ENCODE results near the gene PAK3. TPM values are rescaled to one million over a fixed set of nuclear protein-coding genes. Genes with fewer than 3 reads are reported as not detected.

PAK3 gene
- total RNA-seq, 1 experiment from 2014 or later: not detected

DNA sequence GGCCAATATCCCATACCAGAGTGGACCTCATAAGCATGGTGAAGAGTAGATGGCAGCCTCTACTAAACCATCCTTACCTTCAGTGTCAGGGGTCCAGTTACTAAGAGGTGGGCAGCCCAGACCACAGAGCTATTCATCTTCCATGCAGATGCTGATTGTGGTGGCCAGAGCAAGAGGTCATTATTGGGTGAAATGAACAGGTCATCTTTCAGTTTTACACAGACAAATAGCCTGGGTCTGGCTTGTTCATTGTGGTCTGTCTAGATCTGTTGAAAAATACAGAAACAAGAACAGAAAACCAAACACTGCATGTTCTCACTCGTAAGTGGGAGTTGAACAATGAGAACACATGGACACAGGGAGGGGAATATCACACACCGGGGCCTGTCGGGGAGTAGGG, 71.3 kb downstream of the PAK3 start:
- ChIA-PET POLR2A (no interaction called here), CTCF (interaction anchor here (0.5 kb wide), 1 partner anchor 280 kb away, joined by 3 read pairs; no protein-coding TSS in a partner anchor), RAD21 (ENCODE audit: low non-redundant PET in 1 of 2, low total read pairs in 2 of 2, uncharacterized antibody in 2 of 2, unreplicated experiment in 2 of 2) (no interaction called here)
- ATAC-seq: no peak
- intact Hi-C loops (cut with micrococcal nuclease): loop anchor here (5.0 kb wide), 1 partner anchor 75 kb away; no protein-coding TSS in a partner anchor
- Histone ChIP-seq H3K27me3 (ENCODE audit: insufficient read depth, low read length) (no peaks in the 10 kb centered on the region), H3K79me2 (ENCODE audit: insufficient read depth, low read length) (no peaks in the 10 kb centered on the region), H3K9ac (ENCODE audit: low read length) (no peak overlapping the region), H4K20me1 (ENCODE audit: insufficient read depth) (no peaks in the 10 kb centered on the region), H3K9me3 (ENCODE audit: control insufficient read depth in 1 of 2, insufficient read depth in 1 of 2, low read depth in 1 of 2, low read length in 2 of 2) (no peaks in the 10 kb centered on the region), H3K36me3 (ENCODE audit: control insufficient read depth in 1 of 2, insufficient read depth in 2 of 2, low read length in 2 of 2) (no peaks in the 10 kb centered on the region), H3K9me2 (ENCODE audit: insufficient read depth) (no peaks in the 10 kb centered on the region), H3K27ac (ENCODE audit: low read depth, low read length) (no peak overlapping the region), H3K4me2 (ENCODE audit: low read length) (no peak overlapping the region), H3K4me3 (replicated peaks in 1 of 2; ENCODE audit: low read depth in 1 of 2, low read length in 2 of 2) (no peak overlapping the region), H3K4me1 (ENCODE audit: control insufficient read depth in 1 of 2, insufficient read depth in 2 of 2, low read length in 2 of 2) (no peaks in the 10 kb centered on the region), H2AFZ (ENCODE audit: low read depth, low read length, poor library complexity, severe bottlenecking) (no peak overlapping the region)
- TF ChIP-seq TCF7L2 (IDR thresholded peaks at IDR 0.05; ENCODE audit: borderline replicate concordance, extremely low read depth, insufficient read depth, insufficient read length): no peak
- TF ChIP-seq EGR1 (IDR thresholded peaks at IDR 0.05; ENCODE audit: low read depth): no peak
- no peak for TF ChIP-seq SIN3A (IDR thresholded peaks at IDR 0.05; ENCODE audit: low read depth)
- TF ChIP-seq FOSL1 (IDR thresholded peaks at IDR 0.05; ENCODE audit: low read depth): no peak
- TF ChIP-seq CBX3 (IDR thresholded peaks at IDR 0.05; ENCODE audit: low read depth): no peak
- TF ChIP-seq, protein P1, sequence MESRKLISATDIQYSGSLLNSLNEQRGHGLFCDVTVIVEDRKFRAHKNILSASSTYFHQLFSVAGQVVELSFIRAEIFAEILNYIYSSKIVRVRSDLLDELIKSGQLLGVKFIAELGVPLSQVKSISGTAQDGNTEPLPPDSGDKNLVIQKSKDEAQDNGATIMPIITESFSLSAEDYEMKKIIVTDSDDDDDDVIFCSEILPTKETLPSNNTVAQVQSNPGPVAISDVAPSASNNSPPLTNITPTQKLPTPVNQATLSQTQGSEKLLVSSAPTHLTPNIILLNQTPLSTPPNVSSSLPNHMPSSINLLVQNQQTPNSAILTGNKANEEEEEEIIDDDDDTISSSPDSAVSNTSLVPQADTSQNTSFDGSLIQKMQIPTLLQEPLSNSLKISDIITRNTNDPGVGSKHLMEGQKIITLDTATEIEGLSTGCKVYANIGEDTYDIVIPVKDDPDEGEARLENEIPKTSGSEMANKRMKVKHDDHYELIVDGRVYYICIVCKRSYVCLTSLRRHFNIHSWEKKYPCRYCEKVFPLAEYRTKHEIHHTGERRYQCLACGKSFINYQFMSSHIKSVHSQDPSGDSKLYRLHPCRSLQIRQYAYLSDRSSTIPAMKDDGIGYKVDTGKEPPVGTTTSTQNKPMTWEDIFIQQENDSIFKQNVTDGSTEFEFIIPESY (IDR thresholded peaks at IDR 0.05; ENCODE audit: extremely low read depth, insufficient replicate concordance, low read length): no peak
- no peak for TF ChIP-seq POLR2A (IDR thresholded peaks at IDR 0.05; ENCODE audit: borderline replicate concordance, extremely low read depth, insufficient read depth, insufficient read length)
- TF ChIP-seq ZFX (IDR thresholded peaks at IDR 0.05): no peak
- no peak for TF ChIP-seq SP1 (IDR thresholded peaks at IDR 0.05; ENCODE audit: low read depth)
- no TSS peak for BruUV-seq (replicated peaks)
- no peak for DNase-seq (ENCODE audit: low read depth, low spot score)

DNA sequence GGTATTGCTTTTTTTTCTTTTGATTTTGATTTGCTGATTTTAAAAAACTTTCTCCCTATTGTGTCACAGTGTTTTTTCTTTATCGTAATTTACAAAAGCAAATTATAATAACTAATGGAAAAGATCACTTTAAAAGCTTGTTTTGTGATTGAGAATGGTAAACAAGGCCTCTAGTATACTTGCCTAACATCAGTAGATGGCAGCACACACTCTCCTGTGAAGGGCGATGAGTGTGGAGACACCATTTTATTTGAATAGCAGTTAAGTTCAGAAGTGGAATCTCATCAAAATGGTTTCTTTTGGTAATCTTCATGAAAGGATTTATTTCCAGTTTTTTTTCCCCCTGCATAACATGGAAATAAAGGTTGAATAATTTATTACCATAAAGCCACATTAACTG, 72.3 kb downstream of the PAK3 start:
- Histone ChIP-seq H3K27ac (ENCODE audit: low read depth, low read length) (no peak overlapping the region), H3K4me3 (replicated peaks in 1 of 2; ENCODE audit: low read depth in 1 of 2, low read length in 2 of 2) (no peak overlapping the region), H2AFZ (ENCODE audit: low read depth, low read length, poor library complexity, severe bottlenecking) (no peak overlapping the region), H4K20me1 (ENCODE audit: insufficient read depth) (no peaks in the 10 kb centered on the region), H3K9ac (ENCODE audit: low read length) (no peak overlapping the region), H3K27me3 (ENCODE audit: insufficient read depth, low read length) (no peaks in the 10 kb centered on the region), H3K79me2 (ENCODE audit: insufficient read depth, low read length) (no peaks in the 10 kb centered on the region), H3K4me2 (ENCODE audit: low read length) (no peak overlapping the region), H3K9me3 (ENCODE audit: control insufficient read depth in 1 of 2, insufficient read depth in 1 of 2, low read depth in 1 of 2, low read length in 2 of 2) (no peaks in the 10 kb centered on the region), H3K9me2 (ENCODE audit: insufficient read depth) (no peaks in the 10 kb centered on the region), H3K36me3 (ENCODE audit: control insufficient read depth in 1 of 2, insufficient read depth in 2 of 2, low read length in 2 of 2) (no peaks in the 10 kb centered on the region), H3K4me1 (ENCODE audit: control insufficient read depth in 1 of 2, insufficient read depth in 2 of 2, low read length in 2 of 2) (no peaks in the 10 kb centered on the region)
- no peak for DNase-seq (ENCODE audit: low read depth, low spot score)
- intact Hi-C loops (cut with micrococcal nuclease): loop anchor here (2.0 to 5.0 kb wide), 2 partner anchors 74 to 276 kb away; no protein-coding TSS in a partner anchor
- no peak for TF ChIP-seq ZNF274 (IDR thresholded peaks at IDR 0.05; ENCODE audit: low read depth, low read length)
- TF ChIP-seq, protein P2, sequence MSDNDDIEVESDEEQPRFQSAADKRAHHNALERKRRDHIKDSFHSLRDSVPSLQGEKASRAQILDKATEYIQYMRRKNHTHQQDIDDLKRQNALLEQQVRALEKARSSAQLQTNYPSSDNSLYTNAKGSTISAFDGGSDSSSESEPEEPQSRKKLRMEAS (IDR thresholded peaks at IDR 0.05): no peak
- TF ChIP-seq, protein P3, sequence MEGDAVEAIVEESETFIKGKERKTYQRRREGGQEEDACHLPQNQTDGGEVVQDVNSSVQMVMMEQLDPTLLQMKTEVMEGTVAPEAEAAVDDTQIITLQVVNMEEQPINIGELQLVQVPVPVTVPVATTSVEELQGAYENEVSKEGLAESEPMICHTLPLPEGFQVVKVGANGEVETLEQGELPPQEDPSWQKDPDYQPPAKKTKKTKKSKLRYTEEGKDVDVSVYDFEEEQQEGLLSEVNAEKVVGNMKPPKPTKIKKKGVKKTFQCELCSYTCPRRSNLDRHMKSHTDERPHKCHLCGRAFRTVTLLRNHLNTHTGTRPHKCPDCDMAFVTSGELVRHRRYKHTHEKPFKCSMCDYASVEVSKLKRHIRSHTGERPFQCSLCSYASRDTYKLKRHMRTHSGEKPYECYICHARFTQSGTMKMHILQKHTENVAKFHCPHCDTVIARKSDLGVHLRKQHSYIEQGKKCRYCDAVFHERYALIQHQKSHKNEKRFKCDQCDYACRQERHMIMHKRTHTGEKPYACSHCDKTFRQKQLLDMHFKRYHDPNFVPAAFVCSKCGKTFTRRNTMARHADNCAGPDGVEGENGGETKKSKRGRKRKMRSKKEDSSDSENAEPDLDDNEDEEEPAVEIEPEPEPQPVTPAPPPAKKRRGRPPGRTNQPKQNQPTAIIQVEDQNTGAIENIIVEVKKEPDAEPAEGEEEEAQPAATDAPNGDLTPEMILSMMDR (IDR thresholded peaks at IDR 0.05 in 2 of 3, conservative IDR thresholded peaks at IDR 0.05 in 1 of 3; ENCODE audit: borderline replicate concordance in 1 of 3, insufficient read depth in 1 of 3, low read depth in 2 of 3, low read length in 2 of 3): peak; percentile 12 to 29 (median 14); a peak in 2 of 6 replicates
- no peak for TF ChIP-seq EZH2 (IDR thresholded peaks at IDR 0.05)
- peak; percentile 39 for TF ChIP-seq YY1 (IDR thresholded peaks at IDR 0.05; ENCODE audit: extremely low read depth, insufficient replicate concordance, low read depth, low read length)
- peak; percentile 36 for TF ChIP-seq RAD21 (IDR thresholded peaks at IDR 0.05; ENCODE audit: low read depth)
- TF ChIP-seq ATF3 (IDR thresholded peaks at IDR 0.05): no peak
- no TSS peak for BruUV-seq (replicated peaks)
- ChIA-PET CTCF (interaction anchor here (0.5 to 1.8 kb wide), 4 partner anchors 76 to 513 kb away, joined by 3 to 9 read pairs (median 4); partner anchors contain the start of gene ALG13), POLR2A (no interaction called here), RAD21 (ENCODE audit: low non-redundant PET in 1 of 2, low total read pairs in 2 of 2, uncharacterized antibody in 2 of 2, unreplicated experiment in 2 of 2) (no interaction called here)
- no peak for ATAC-seq
